Measurements from ENCODE around the gene SH2B2. TPM values are rescaled to one million over a fixed set of nuclear protein-coding genes. Genes with fewer than 3 reads are reported as not detected.

SH2B2 gene
- total RNA-seq, 4 donors from 2014 or later, result 5.1 to 6.5 (median 5.6) TPM

- H3K4me1 ChIP-seq, result no peaks in the 10 kb centered on the region
- peaks cover 5% of the 10 kb centered on the region for H3K36me3 ChIP-seq
- no peaks in the 10 kb centered on the region for H3K27me3 ChIP-seq
- H3K9me3 ChIP-seq, result no peaks in the 10 kb centered on the region
- WGBS, result 77% methylated on average over 8 of the region's 8 CpGs
- DNase-seq (ENCODE audit: low spot score in 2 of 2), result no peak
- H3K4me3 ChIP-seq, result no peak overlapping the region
- H3K27ac ChIP-seq, result no peak overlapping the region
- TF ChIP-seq, protein P1, sequence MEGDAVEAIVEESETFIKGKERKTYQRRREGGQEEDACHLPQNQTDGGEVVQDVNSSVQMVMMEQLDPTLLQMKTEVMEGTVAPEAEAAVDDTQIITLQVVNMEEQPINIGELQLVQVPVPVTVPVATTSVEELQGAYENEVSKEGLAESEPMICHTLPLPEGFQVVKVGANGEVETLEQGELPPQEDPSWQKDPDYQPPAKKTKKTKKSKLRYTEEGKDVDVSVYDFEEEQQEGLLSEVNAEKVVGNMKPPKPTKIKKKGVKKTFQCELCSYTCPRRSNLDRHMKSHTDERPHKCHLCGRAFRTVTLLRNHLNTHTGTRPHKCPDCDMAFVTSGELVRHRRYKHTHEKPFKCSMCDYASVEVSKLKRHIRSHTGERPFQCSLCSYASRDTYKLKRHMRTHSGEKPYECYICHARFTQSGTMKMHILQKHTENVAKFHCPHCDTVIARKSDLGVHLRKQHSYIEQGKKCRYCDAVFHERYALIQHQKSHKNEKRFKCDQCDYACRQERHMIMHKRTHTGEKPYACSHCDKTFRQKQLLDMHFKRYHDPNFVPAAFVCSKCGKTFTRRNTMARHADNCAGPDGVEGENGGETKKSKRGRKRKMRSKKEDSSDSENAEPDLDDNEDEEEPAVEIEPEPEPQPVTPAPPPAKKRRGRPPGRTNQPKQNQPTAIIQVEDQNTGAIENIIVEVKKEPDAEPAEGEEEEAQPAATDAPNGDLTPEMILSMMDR (IDR thresholded peaks at IDR 0.05), result no peak
- no peak for TF ChIP-seq EP300 (IDR thresholded peaks at IDR 0.05)
These were observed 32.1 kb upstream of the SH2B2 start for GRCh38 chr7:102254521-102254920.

DNA sequence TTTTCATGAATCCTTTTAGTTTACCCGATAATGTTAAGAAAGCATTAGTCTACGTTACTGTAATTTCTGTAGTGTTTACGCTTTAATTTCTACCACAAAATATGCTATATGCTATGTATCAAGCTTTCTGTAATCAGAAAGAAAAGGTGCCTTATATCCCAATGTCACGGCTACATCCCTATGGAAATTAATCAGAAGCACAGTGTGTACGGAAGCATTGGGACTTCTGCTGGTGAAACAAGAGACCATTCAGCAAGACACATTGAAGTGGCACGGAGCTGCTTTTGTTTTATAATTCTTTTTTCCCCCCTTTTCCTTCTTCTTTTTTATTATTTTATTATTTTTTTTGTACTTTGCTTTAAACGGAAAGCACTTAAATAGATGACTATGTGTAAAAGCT is 31.2 kb upstream of the SH2B2 start:
- Histone ChIP-seq H3K27me3 (no peaks in the 10 kb centered on the region), H3K4me3 (no peak overlapping the region), H3K9me3 (no peaks in the 10 kb centered on the region), H3K4me1 (no peaks in the 10 kb centered on the region), H3K36me3 (no peaks in the 10 kb centered on the region), H3K27ac (no peak overlapping the region)
- no peak for DNase-seq (ENCODE audit: low spot score in 2 of 2)
- TF ChIP-seq, protein P1 (IDR thresholded peaks at IDR 0.05), result no peak
- TF ChIP-seq POLR2A (IDR thresholded peaks at IDR 0.05) (no peak), EP300 (IDR thresholded peaks at IDR 0.05) (no peak), POLR2AphosphoS5 (IDR thresholded peaks at IDR 0.05) (no peak)
- WGBS, result 94% methylated on average over 7 of the region's 7 CpGs

GRCh38 chr7:102255916-102256315 is 30.8 kb upstream of the SH2B2 start:
- no peaks in the 10 kb centered on the region for H3K4me1 ChIP-seq
- no peaks in the 10 kb centered on the region for H3K36me3 ChIP-seq
- TF ChIP-seq, protein P1 (IDR thresholded peaks at IDR 0.05), result no peak
- TF ChIP-seq POLR2AphosphoS5 (IDR thresholded peaks at IDR 0.05) (no peak), EP300 (IDR thresholded peaks at IDR 0.05) (no peak), POLR2A (IDR thresholded peaks at IDR 0.05) (no peak)
- no peaks in the 10 kb centered on the region for H3K27me3 ChIP-seq
- H3K27ac ChIP-seq, result no peak overlapping the region
- no peaks in the 10 kb centered on the region for H3K9me3 ChIP-seq
- DNase-seq (ENCODE audit: low spot score in 2 of 2), result no peak
- 92% methylated on average over 15 of the region's 15 CpGs for WGBS
- no peak overlapping the region for H3K4me3 ChIP-seq

GRCh38 chr7:102258073-102258748 is 28.5 kb upstream of the SH2B2 start:
- Histone ChIP-seq H3K27me3 (no peaks in the 10 kb centered on the region), H3K36me3 (no peaks in the 10 kb centered on the region), H3K4me1 (no peaks in the 10 kb centered on the region), H3K9me3 (no peaks in the 10 kb centered on the region), H3K27ac (no peak overlapping the region), H3K4me3 (no peak overlapping the region)
- no peak for DNase-seq (ENCODE audit: low spot score in 2 of 2)
- TF ChIP-seq EP300 (IDR thresholded peaks at IDR 0.05) (no peak), POLR2A (IDR thresholded peaks at IDR 0.05) (no peak), POLR2AphosphoS5 (IDR thresholded peaks at IDR 0.05) (no peak)
- TF ChIP-seq, protein P1 (IDR thresholded peaks at IDR 0.05), result no peak
- WGBS, result 92% methylated on average over 25 of the region's 25 CpGs

DNA sequence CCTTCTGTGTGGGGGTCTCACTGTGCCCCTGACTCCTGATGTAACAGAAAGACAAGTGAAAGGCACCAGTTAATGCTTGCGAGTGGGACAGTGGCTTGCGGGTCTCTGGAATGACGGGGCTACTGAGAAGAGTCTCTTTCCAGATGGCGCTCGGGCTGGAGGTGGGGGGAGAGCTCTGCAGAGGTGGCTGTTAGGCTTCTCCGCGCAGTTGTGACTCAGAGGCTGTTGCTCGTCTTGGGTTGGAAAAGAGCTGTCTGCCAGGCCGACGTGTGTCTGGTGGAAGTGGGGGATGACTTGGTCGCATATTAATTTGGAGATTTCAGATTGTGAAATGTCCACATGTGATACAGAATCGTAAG is 27.9 kb upstream of the SH2B2 start:
- Histone ChIP-seq H3K4me3 (no peak overlapping the region), H3K27me3 (no peaks in the 10 kb centered on the region), H3K4me1 (no peaks in the 10 kb centered on the region), H3K9me3 (no peaks in the 10 kb centered on the region), H3K27ac (no peak overlapping the region), H3K36me3 (no peaks in the 10 kb centered on the region)
- TF ChIP-seq, protein P1 (IDR thresholded peaks at IDR 0.05), result no peak
- no peak for TF ChIP-seq POLR2AphosphoS5 (IDR thresholded peaks at IDR 0.05)
- TF ChIP-seq EP300 (IDR thresholded peaks at IDR 0.05), result no peak
- no peak for TF ChIP-seq POLR2A (IDR thresholded peaks at IDR 0.05)
- DNase-seq (ENCODE audit: low spot score in 2 of 2), result no peak
- WGBS, result 79% methylated on average over 12 of the region's 12 CpGs

All from suprapubic skin (tissue), 4 donors.